ENCODE results near the gene MAZ.

MAZ gene

GRCh38 chr16:29840240-29840639 lies 33.9 kb downstream of the MAZ start:
- TF ChIP-seq TEAD4 (IDR thresholded peaks at IDR 0.05) (no peak), YY1 (IDR thresholded peaks at IDR 0.05; ENCODE audit: low read depth) (no peak), CREB1 (IDR thresholded peaks at IDR 0.05; ENCODE audit: low read depth) (no peak), NFIC (IDR thresholded peaks at IDR 0.05) (no peak), REST (IDR thresholded peaks at IDR 0.05; ENCODE audit: low read depth) (no peak), RAD21 (IDR thresholded peaks at IDR 0.05; ENCODE audit: low read depth) (no peak), FOXM1 (IDR thresholded peaks at IDR 0.05; ENCODE audit: borderline replicate concordance, low read depth) (no peak), ZBTB7A (IDR thresholded peaks at IDR 0.05; ENCODE audit: low read depth) (no peak), EGR1 (IDR thresholded peaks at IDR 0.05) (no peak), CEBPB (IDR thresholded peaks at IDR 0.05) (no peak), TCF12 (IDR thresholded peaks at IDR 0.05; ENCODE audit: low read depth) (no peak), USF1 (IDR thresholded peaks at IDR 0.05) (no peak), TAF1 (IDR thresholded peaks at IDR 0.05; ENCODE audit: low read depth) (no peak), EP300 (IDR thresholded peaks at IDR 0.05; ENCODE audit: borderline replicate concordance) (no peak)

GRCh38 chr16:29841631-29842030 lies 35.3 kb downstream of the MAZ start:
- TF ChIP-seq CEBPB (IDR thresholded peaks at IDR 0.05), result no peak
- no peak for TF ChIP-seq EP300 (IDR thresholded peaks at IDR 0.05; ENCODE audit: borderline replicate concordance)
- no peak for TF ChIP-seq YY1 (IDR thresholded peaks at IDR 0.05; ENCODE audit: low read depth)
- TF ChIP-seq TAF1 (IDR thresholded peaks at IDR 0.05; ENCODE audit: low read depth), result no peak
- TF ChIP-seq NFIC (IDR thresholded peaks at IDR 0.05), result no peak
- no peak for TF ChIP-seq CREB1 (IDR thresholded peaks at IDR 0.05; ENCODE audit: low read depth)
- TF ChIP-seq RAD21 (IDR thresholded peaks at IDR 0.05; ENCODE audit: low read depth), result no peak
- no peak for TF ChIP-seq EGR1 (IDR thresholded peaks at IDR 0.05)
- TF ChIP-seq ZBTB7A (IDR thresholded peaks at IDR 0.05; ENCODE audit: low read depth), result no peak
- TF ChIP-seq TEAD4 (IDR thresholded peaks at IDR 0.05), result no peak
- TF ChIP-seq USF1 (IDR thresholded peaks at IDR 0.05), result no peak
- no peak for TF ChIP-seq FOXM1 (IDR thresholded peaks at IDR 0.05; ENCODE audit: borderline replicate concordance, low read depth)
- no peak for TF ChIP-seq TCF12 (IDR thresholded peaks at IDR 0.05; ENCODE audit: low read depth)
- TF ChIP-seq MAX (IDR thresholded peaks at IDR 0.05), result no peak
- TF ChIP-seq REST (IDR thresholded peaks at IDR 0.05; ENCODE audit: low read depth), result no peak

GRCh38 chr16:29842732-29843346 lies 36.5 kb downstream of the MAZ start:
- no peak for TF ChIP-seq CREB1 (IDR thresholded peaks at IDR 0.05; ENCODE audit: low read depth)
- no peak for TF ChIP-seq NFIC (IDR thresholded peaks at IDR 0.05)
- TF ChIP-seq ZBTB7A (IDR thresholded peaks at IDR 0.05; ENCODE audit: low read depth), result no peak

- TF ChIP-seq RAD21 (IDR thresholded peaks at IDR 0.05; ENCODE audit: low read depth), result no peak
- no peak for TF ChIP-seq MAX (IDR thresholded peaks at IDR 0.05)
- TF ChIP-seq TAF1 (IDR thresholded peaks at IDR 0.05; ENCODE audit: low read depth), result no peak
- TF ChIP-seq TCF12 (IDR thresholded peaks at IDR 0.05; ENCODE audit: low read depth), result no peak
- no peak for TF ChIP-seq ZBTB7A (IDR thresholded peaks at IDR 0.05; ENCODE audit: low read depth)
- no peak for TF ChIP-seq EP300 (IDR thresholded peaks at IDR 0.05; ENCODE audit: borderline replicate concordance)
- no peak for TF ChIP-seq USF1 (IDR thresholded peaks at IDR 0.05)
- TF ChIP-seq CREB1 (IDR thresholded peaks at IDR 0.05; ENCODE audit: low read depth), result no peak
- TF ChIP-seq NFIC (IDR thresholded peaks at IDR 0.05), result no peak
These were observed 37.6 kb downstream of the MAZ start for GRCh38 chr16:29843931-29844330.

- TF ChIP-seq REST (IDR thresholded peaks at IDR 0.05; ENCODE audit: low read depth), result no peak
- TF ChIP-seq MAX (IDR thresholded peaks at IDR 0.05), result no peak
- TF ChIP-seq CEBPB (IDR thresholded peaks at IDR 0.05), result no peak
- TF ChIP-seq FOXM1 (IDR thresholded peaks at IDR 0.05; ENCODE audit: borderline replicate concordance, low read depth), result no peak
- TF ChIP-seq TAF1 (IDR thresholded peaks at IDR 0.05; ENCODE audit: low read depth), result no peak
- no peak for TF ChIP-seq USF1 (IDR thresholded peaks at IDR 0.05)
- no peak for TF ChIP-seq EGR1 (IDR thresholded peaks at IDR 0.05)
- no peak for TF ChIP-seq TEAD4 (IDR thresholded peaks at IDR 0.05)
- TF ChIP-seq ZBTB7A (IDR thresholded peaks at IDR 0.05; ENCODE audit: low read depth), result no peak
- TF ChIP-seq RAD21 (IDR thresholded peaks at IDR 0.05; ENCODE audit: low read depth), result no peak
- no peak for TF ChIP-seq YY1 (IDR thresholded peaks at IDR 0.05; ENCODE audit: low read depth)
These were observed 38.4 kb downstream of the MAZ start for GRCh38 chr16:29844575-29845331.

Measured in Ishikawa (cell line).